PFSK-1 (cell line): ENCODE results near the gene TUBB.

Experiments
- FOXP2 ChIP-seq: optimal IDR thresholded peaks from 2 replicates; pipeline ENCODE3; 2011; ENCODE audit warnings: borderline replicate concordance, control low read depth, inconsistent platforms; ENCODE audit not compliant: insufficient read depth; ENCODE audit errors: extremely low read length, extremely low read depth
- POLR2AphosphoS5 ChIP-seq: IDR thresholded peaks from 2 replicates; pipeline ENCODE4 v1.6.1; 2012; ENCODE audit warnings: low read depth, mild to moderate bottlenecking, control low read depth, low read length, moderate library complexity
- REST ChIP-seq, 2 experiments: IDR thresholded peaks; 2 replicates each; pipeline versions ENCODE4 v1.6.1 to v1.8.0; 2011 to 2012; ENCODE audit warnings: low read depth in 2 of 2, low read length in 2 of 2, control low read depth in 1 of 2, inconsistent platforms in 1 of 2, mild to moderate bottlenecking in 1 of 2, moderate library complexity in 1 of 2; ENCODE audit not compliant: insufficient read depth in 1 of 2
- SIN3A ChIP-seq: IDR thresholded peaks from 2 replicates; pipeline ENCODE4 v1.6.1; 2012; ENCODE audit warnings: mild to moderate bottlenecking, low read length, moderate library complexity, borderline replicate concordance; ENCODE audit not compliant: insufficient read depth
- TAF1 ChIP-seq: IDR thresholded peaks from 2 replicates; pipeline ENCODE4 v1.6.1; 2012; ENCODE audit warnings: low read length, control low read depth, borderline replicate concordance; ENCODE audit not compliant: insufficient read depth

TUBB gene

GRCh38 chr6:30752157-30752927, 32.2 kb downstream of the TUBB start:
- TF ChIP-seq REST (IDR thresholded peaks at IDR 0.05; ENCODE audit: insufficient read depth in 1 of 2, low read depth in 2 of 2, low read length in 2 of 2) (no peak), TAF1 (no peak), FOXP2 (no peak), SIN3A (no peak), POLR2AphosphoS5 (no peak)

- no peak for TF ChIP-seq POLR2AphosphoS5
- no peak for TF ChIP-seq SIN3A
- TF ChIP-seq FOXP2, result no peak
- TF ChIP-seq REST (IDR thresholded peaks at IDR 0.05; ENCODE audit: insufficient read depth in 1 of 2, low read depth in 2 of 2, low read length in 2 of 2), result no peak
- no peak for TF ChIP-seq TAF1
Observed at GRCh38 chr6:30754631-30755030, 34.5 kb downstream of the TUBB start.

- no peak for TF ChIP-seq POLR2AphosphoS5
- no peak for TF ChIP-seq SIN3A
- no peak for TF ChIP-seq REST (IDR thresholded peaks at IDR 0.05; ENCODE audit: insufficient read depth in 1 of 2, low read depth in 2 of 2, low read length in 2 of 2)
- TF ChIP-seq TAF1, result no peak
- no peak for TF ChIP-seq FOXP2
Observed at GRCh38 chr6:30757261-30757904, 37.2 kb downstream of the TUBB start.

- TF ChIP-seq POLR2AphosphoS5, result no peak
- no peak for TF ChIP-seq TAF1
- TF ChIP-seq REST (IDR thresholded peaks at IDR 0.05; ENCODE audit: insufficient read depth in 1 of 2, low read depth in 2 of 2, low read length in 2 of 2), result no peak
- no peak for TF ChIP-seq FOXP2
- no peak for TF ChIP-seq SIN3A
Observed at GRCh38 chr6:30759575-30760239, 39.6 kb downstream of the TUBB start.
